NCI-H128 (cell line): ENCODE measurements around the gene SSU72.
A peak's percentile ranks its signal among the peaks of the same experiment; 100 is the strongest.
"Not testable (repeated sequence)": the region's sequence is repeated elsewhere in the genome, so short reads cannot be mapped to it uniquely, and the experiment has no call there.

Experiments used
- DNase-seq: peaks from one replicate; lab custom pipeline; 2025; ENCODE audit not compliant: unreplicated experiment; lab: John Stamatoyannopoulos, UW

The SSU72 gene

GRCh38 chr1:1529936-1530335, 44.7 kb downstream of the SSU72 start:
- DNase-seq = no peak

DNA sequence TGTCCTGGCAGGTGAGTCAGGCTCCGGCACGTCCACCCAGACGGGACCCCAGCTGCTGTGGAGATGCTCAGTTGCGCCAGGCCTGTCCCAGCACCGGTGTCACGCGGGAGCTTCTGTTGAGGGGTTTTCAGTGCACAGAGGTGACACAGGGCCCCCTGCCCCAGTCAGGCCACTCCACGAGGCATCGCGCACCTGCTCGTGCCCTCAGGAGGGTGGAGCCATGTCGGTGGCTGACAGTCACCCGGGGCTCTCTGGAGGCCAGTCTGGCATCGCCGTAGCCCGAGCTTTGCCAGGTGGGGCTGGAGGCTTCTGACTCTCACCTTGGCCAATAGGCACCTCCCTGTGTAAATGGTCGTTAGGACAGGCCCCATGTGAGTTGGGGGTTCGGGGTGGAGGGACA, 45.3 kb downstream of the SSU72 start:
- DNase-seq = no peak

GRCh38 chr1:1528301-1529267, 46.1 kb downstream of the SSU72 start:
- DNase-seq = no peak

- no peak for DNase-seq
Measured at GRCh38 chr1:1527092-1527816, 47.4 kb downstream of the SSU72 start.

DNA sequence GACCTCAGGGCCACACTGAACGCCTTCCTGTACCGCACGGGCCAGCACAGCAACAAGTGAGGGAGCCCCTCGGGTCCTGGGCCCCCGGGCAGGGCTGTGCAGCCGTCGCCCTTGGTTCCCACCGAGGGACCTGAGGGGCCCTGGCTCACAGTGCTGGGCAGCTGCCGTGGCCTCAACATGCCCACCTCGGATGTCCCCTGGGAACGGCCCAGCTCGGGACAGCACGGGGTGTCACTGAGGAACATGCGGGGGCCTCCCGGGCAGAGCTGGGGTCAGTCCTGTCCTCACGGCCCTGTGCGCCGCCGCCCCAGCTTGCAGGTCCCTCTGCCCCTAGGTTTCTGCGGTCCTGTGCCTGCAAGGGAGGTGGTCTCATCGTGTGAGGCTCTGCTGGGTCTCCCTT, 48.2 kb downstream of the SSU72 start:
- DNase-seq = not testable (repeated sequence)

GRCh38 chr1:1524750-1525383, 49.8 kb downstream of the SSU72 start:
- not testable (repeated sequence) for DNase-seq

- DNase-seq = not testable (repeated sequence)
Measured at GRCh38 chr1:1523651-1524050, 51.0 kb downstream of the SSU72 start.

- not testable (repeated sequence) for DNase-seq
Measured at GRCh38 chr1:1523226-1523625, 51.4 kb downstream of the SSU72 start.

DNA sequence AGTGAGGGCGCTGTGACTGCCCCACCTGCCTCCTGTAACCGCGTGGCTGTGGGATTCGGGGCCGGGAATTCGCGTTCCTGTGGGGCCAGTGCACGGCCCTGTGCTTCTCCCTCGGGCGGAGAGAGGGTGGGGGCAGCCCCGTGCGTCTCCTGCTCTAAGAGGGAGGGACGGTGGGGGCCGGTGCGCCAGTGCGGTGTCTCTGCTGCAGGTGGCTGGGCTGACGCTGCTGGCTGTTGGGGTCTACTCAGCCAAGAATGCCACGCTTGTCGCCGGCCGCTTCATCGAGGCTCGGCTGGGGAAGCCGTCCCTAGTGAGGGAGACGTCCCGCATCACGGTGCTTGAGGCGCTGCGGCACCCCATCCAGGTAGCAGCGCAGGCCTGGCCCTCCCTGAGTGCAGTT, 52.1 kb downstream of the SSU72 start:
- not testable (repeated sequence) for DNase-seq

DNA sequence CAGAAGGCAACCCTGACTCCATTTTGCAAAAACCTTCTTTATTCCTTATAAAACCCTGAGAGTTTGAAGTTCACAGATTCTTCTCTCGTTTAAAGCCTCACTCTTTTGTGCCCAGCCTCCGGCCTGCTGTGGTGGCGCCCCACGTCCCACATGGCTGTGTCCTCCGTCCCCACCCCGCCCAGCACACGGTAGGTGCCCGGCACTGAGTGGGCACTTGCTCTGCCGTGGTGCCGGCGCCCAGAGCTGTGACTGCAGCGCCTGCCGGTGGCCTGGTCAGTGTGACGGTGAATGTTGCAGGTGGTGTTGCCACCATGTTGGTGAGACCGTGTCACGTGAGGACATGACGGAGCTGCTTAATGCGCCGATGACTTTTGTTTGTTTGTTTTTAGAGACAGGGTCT, 53.3 kb downstream of the SSU72 start:
- DNase-seq = no peak

GRCh38 chr1:1519805-1520505, 54.7 kb downstream of the SSU72 start:
- not testable (repeated sequence) for DNase-seq

DNA sequence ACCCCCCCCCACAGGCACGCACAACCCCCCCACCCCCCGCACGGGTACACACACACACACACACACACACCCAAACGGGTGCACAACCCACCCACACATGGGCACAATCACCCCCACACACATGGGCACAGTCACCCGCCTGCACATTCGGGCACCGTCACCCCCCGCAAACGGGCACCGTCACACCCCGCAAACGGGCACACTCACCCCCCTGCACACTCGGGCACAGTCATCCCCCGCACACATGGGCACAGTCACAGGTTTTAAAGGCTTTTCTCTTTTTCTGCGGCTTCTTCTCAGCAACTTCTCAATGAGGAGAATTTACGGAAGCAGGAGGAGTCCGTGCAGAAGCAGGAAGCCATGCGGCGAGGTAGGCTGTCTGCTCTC, 56.0 kb downstream of the SSU72 start:
- not testable (repeated sequence) for DNase-seq

DNA sequence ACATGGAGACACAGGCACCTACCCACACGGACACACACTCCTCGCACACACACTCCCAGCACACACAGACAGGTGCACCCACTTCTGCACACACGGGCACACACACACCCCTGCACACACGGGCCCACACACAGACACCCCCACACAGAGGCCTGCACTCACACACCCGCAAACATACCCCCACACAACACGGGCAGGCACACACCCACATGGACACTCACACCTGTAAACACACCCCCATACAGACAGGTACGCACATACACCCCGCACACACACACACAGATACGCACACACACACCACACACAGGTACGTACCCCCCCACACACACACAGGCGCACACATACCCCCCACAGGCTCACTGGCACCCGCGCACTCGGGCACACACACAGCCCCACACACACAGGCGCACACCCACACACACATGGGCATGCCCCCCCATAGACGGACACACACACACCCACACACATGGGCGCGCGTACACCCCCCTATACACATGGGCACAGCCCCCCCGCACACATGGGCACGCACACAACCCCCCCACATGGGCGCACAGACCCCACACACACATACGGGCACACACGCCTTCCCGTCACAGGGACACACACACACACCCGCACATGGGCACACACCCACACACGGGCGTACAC, 56.6 kb downstream of the SSU72 start:
- no peak for DNase-seq

- not testable (repeated sequence) for DNase-seq
Measured at GRCh38 chr1:1516923-1517322, 57.7 kb downstream of the SSU72 start.

- DNase-seq = not testable (repeated sequence)
Measured at GRCh38 chr1:1514376-1514775, 60.3 kb downstream of the SSU72 start.

DNA sequence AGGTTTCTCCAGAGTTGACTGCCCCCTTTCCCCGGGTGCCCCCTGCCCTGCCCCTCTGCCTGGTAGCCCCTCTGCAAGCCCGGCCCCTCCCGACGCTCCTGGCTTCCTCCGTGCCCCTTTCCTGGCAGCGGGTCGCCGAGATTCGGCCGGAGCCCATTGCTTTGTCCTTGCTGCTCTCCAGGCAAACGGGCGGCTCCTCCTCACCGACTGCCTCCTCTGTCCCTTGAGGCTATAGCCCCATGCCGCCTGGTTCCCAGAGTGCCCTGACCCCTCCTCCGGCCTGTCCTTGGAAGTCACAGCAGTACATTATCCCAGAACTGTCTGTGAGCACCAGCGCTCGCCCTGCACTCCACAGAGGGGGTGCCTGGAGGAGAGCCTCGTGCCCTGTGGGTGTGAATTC, 61.0 kb downstream of the SSU72 start:
- DNase-seq = not testable (repeated sequence)

GRCh38 chr1:1512425-1512824, 62.2 kb downstream of the SSU72 start:
- not testable (repeated sequence) for DNase-seq

DNA sequence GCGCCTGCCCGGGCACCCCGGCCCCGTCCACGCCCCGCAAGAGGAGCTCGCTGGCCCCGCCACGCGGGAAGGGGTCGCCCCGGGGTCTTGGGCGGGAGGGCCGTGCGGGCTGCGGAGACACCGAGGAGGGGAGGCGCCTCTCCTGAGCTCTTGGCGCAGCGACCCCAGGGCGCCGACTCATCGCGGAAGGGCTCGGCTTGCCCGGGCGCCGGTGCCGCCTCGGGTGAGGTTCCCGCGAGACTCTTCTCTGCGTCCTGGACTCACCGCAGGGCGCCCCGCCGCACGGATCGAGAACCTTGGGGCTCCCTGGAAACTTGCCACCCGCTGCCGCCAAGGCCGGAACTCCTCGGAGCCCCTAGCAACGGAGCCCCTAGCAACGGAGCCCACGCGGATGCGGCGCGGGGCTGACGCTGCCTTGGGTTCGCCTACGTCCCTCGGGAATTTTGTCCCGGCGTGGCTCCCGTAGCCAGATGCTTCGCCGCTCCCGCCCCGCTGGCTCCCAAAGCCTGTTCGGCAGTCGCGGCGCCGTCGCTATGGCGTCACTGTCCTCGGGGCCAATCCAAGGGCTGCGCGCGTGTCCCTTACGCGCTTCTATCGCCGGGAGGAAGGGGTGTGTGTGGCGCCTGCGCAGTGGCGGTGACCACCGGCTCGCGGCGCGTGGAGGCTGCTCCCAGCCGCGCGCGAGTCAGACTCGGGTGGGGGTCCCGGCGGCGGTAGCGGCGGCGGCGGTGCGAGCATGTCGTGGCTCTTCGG, 63.0 kb downstream of the SSU72 start, which contains the start of gene ATAD3A:
Gene ATAD3A, plus strand, starts transcription at position 630 of the 753 bp plus-strand sequence. Its CDS starts 107 bp downstream, at position 737.
- DNase-seq = peak; percentile 96

DNA sequence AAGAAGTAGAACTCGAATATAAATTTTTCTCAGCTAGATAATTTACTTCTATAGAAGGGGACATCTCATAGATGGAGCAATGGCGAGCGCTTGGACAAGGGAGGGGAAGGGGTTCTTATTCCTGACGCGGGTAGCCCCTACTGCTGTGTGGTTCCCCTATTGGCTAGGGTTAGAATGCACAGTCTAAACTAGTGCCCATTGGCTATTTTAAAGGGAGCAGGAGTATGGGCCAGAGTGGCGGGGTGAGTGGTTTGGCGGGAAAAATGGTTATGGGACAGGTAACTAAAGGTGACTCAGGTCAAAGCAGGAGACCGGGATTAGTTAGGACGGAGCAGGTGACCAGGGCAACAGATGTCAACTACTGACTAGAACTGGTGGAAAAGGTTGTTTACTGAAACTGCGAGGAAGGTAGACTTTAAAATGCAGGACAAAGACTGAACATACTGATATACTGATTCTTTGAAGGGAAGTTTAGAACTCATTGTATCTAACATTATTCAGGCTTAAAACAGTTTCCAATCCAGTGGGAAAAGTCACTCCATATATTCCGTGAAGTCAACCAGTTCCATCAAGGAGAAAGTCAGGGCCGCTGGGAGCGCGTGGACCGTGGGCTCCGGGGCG, 63.6 kb downstream of the SSU72 start:
- DNase-seq = no peak
